ENCODE measurements around the gene IRF7.
"Not testable (repeated sequence)": the region's sequence is repeated elsewhere in the genome, so short reads cannot be mapped to it uniquely, and the experiment has no call there.

IRF7 gene

DNA sequence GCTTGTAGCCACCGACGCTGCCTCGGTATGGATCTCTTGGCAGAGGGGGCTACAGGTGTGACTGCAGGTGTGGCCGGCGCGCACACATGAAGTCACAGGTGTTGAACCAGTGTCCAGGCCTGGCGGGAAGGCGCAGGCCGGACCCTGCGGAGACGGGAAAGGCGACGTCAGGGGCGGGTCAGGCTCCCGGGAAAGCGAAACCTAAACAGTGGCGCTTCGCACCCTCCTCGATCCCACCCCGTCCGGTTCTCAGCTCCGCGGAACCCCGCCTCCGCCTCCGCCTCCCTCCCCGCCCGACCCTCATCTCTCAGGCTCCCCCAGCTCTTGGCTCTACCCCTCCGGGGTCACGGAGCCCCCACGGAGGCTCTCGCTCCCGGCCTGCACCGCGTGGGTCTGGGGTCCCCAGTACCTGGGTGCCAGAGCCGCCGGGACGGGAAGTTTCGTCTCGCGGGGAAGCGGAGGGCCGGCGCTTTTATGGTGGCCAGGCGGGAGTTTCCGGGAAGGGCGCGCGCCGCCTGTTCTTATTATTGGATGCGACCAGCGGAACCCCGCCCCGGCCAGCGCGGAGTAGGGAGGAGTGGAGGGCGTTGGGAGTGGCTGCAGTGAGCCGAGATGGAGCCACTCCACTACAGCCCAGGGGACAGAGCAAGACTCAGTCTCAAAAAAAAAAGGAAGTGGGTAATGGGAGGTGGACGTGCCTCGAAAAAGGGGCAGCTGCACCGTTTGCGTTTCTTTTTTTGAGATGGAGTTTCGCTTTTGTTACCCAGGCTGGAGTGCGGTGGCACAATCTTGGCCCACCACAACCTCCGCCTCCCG lies at the start of gene IRF7:
IRF7 (minus strand) TSS at position 447 of the 816 bp plus-strand sequence. CDS start 586 bp downstream, outside the sequence.
- DNase-seq, result peak; percentile 95

DNA sequence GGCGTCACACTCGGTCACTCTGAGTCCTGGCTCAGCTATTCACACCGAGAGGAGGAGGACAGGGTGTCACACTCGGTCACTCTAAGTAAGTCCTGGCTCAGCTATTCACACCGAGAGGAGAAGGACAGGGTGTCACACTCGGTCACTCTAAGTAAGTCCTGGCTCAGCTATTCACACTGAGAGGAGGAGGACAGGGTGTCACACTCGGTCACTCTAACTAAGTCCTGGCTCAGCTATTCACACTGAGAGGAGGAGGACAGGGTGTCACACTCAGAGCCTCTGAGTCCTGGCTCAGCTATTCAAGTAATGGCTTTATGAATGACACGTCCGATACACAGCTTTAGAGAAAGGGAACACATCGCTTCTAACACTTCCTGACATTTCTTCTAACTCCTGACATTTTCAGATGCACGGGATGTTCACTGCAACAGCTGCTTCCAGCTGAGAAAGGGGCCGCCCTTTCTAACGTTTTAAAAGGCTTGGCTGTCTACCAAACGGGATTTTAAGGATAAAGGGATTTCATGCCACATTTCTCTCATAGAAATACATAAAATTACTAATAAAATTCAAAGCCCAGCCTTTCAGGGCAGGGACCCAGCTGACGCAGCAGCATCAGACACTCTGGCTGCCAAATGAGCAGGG lies 49.4 kb upstream of the IRF7 start:
- DNase-seq, result no peak

DNA sequence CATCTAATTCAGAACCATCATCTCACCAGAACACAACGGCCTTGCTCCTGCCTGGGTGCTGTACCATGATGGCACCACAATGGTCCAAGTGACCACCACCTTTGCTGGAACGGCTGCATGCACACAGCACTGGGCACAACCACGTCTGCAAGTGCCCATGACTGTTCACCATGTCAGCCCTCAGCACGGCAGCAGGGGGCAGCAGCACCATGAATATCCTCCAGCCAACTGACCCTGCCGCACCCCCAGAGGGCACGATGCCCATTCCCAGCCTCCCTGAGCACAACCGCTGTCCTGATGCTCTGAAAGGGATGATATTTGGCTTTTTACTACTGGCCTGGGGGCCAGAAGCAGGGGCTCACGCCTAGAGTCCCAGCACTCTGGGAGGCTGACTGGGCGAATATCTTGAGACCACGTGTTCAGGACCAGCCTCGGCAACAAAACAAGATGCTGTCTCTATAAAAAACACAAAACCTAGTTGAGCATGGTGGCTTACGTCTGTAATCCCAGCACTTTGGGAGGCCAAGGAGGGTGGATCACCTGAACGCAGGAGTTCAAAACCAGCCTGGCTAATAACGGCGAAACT lies 47.0 kb upstream of the IRF7 start:
- DNase-seq, result peak; percentile 73

DNA sequence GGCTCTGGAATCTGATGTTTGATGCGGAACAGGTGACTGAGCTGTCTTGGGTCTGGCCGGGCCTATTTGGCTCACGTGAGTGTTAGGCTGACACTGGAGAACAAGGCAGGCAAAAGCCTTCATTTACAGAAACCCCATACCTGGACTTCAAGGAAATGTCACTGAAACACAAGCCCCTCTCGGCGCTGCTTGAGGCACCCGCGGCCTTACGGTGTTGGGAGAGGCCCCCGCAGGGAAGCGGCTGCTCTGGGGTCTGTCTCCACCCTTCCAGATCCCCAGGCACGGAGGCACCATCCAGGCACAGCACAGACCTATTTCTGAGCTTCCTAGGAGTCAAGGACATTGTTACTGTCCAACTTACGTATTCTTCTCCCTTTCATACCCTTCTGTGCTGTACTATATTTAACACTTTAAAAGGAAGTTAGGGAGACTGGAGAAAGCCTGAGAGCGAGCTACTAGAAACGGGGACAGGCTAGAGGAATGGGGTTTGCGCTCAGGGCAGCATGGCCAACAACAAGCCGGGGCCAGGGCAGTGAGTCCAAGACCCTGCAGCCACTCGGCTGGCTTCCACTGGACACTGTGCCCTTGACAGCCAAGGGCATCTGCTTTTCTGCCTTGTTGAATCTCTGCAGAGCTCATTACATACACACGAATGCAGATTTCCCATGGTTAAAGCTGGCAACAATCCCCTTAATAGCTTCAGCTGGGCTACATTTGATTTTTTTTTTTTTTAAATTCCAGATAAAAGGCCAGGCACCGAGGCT lies 45.1 kb upstream of the IRF7 start:
- no peak for DNase-seq

DNA sequence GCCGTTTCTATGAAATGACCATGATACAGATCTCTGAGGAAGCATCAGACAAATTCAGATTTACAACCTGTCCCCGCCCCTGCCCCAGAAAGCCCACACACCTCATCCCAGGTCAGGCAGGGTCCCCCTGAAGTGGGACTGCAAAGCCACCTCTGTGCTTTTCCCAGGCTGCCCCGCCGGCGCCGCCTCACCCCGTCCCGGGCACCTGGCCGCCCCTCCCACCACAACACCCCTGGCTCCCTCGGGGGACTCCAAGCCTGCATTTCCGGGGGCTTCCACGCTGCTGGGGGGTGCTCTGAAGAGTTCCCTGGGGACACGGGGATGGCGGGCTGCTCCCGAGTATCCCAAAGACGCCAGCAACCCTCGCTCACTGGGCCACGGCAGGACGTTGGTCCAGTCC lies 44.5 kb upstream of the IRF7 start:
- no peak for DNase-seq

DNA sequence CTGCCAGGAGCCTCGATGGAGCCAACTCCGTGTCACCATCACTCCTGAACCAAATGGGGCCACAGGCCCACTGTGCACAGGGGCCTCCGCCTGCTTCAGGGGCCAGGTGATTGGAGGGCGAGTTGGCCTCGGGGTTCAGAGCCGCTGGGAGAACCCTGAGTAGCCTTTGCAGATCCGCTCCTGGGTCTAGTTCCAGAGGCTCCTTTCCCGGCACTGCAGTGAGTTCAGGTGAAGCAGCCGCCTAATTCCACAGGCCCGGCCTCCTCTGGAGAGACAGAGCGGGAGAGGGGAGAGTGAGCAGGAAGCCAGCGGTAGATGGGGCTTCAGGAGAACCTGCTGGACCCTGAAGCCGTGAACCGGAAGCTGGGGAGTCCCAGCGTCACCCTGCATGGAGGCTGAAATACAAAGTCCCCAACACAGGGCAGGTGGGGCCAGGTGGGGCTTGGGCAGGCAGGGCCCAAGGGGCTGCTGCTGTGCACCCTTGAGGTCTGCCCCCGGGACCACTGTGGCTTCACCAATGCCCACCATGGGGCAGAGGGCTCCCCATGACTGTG lies 43.9 kb upstream of the IRF7 start:
- no peak for DNase-seq

DNA sequence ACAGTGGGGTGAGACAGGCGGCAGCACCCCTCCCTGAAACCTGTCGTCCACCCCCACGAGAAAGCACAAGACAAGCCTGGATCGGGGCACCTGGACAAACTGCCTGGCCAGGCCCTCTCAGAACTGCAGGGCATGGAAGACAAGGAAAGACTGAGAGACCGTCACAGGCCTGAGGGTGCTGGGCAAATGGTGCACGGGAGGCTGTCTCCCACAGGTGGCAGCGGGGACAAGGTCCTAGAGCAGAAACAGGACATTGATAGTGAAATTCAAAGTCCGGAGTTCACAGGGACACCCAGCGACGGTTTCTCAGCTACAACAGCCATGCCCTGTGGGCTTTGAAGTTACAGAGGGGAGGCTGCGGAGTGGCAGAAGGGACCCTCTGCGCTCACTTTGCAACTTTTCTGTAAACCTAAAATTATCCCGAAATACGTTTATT lies 42.0 kb upstream of the IRF7 start:
- DNase-seq, result no peak

DNA sequence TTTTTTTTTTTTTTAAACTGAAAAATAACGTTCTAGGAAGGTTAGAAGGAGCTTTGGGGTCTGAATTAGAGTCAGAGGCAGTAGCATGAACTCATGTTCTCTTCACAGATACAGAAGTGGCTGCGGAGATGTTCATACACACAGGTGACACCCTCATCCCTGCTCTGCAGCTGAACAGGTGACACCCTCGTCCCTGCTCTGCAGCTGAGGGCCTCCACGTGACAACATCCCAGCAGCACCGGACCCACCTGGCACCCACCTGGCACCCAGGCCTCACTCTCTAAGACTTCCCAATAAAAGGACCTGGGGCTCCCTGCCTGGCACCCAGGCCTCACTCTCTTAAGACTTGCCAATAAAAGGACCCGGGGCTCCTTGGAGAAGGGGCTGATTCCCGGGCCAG lies 41.1 kb upstream of the IRF7 start:
- DNase-seq, result no peak

DNA sequence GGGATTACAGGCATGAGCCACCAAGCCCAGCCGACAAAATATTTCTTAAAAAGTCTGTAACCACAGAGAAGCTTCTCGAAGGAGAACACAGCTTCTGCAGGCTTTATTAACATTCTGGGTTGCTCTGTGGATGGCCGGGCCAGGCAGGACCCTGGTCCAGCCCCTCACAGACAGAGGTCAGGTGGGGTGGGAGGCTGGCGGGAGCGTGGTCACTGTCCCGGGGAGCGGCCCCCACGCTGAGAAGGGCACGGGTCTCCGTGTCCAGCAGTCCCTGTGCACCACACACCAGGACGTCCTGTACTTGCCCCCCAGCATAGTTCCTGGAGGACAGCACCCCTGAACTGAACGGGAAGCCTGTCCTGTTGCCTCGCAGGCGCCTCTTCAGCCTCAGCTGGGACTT lies 40.7 kb upstream of the IRF7 start:
- no peak for DNase-seq

DNA sequence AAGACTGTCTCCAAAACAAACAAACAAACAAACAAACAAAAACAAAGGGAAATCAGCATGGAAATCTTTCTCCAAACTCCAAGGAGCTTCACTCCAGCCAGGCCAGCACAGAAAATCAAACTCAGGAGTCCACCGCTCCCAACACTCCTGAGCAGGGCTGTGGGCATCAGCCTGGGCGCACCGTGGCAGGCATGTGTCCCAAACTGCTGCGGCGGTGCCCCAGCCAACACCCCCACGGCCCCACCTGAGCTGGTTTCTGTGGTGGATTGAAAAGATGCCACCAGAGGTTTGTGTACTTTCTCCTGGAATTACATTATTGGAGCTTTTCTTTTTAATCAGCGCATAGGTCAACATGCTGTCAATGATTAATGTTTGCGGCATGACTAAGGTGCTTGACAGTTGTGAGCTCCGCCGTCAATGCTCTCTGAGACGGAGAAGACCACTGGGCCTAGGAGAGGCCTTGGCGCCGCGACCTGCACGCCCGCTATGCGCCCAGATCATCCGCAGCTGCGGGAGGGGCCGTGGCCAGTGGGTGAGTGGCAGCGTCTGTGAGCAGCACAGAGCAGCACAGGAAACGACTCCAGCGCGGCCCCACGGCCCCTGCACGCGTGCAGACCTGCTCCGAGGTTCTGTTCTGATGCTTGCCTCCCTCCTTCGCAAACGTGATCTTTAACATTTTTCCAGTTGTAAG lies 39.4 kb upstream of the IRF7 start:
- DNase-seq, result no peak

DNA sequence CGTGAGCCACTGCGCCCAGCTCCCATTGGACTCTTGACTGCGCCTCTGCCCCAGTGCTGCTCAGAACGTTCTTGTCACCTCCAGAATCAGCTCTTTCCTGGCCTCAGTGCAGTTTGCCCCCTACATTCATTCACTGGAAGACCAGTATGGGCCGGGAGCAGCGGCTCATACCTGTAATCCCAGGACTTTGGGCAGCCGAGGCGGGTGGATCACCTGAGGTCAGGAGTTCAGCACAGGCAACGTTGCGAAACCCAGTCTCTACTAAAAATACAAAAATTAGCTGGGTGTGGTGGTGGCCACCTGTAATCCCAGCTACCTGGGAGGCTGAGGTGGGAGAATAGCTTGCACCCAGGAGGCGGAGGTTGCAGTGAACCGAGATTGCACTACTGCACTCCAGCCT lies 38.7 kb upstream of the IRF7 start:
- DNase-seq, result not testable (repeated sequence)

DNA sequence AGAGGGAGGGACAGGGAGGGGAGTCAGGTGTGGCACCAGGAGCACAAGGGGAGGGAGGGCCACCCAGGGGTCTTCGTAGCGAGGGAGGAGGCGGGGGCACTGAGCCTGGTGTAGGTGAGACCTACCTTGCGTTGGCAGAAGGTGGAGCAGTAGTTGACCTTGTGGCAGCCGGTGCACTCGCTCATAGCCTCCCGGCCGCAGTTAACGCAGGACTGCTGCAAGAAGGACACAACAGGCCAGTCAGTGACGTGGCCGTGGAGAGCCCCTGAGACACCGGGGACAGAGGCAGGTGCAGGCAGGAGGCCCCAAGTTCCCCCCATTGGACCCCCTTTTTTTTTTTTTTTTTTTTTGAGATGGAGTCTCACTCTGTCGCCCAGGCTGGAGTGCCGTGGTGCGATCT lies 38.1 kb upstream of the IRF7 start:
- no peak for DNase-seq

DNA sequence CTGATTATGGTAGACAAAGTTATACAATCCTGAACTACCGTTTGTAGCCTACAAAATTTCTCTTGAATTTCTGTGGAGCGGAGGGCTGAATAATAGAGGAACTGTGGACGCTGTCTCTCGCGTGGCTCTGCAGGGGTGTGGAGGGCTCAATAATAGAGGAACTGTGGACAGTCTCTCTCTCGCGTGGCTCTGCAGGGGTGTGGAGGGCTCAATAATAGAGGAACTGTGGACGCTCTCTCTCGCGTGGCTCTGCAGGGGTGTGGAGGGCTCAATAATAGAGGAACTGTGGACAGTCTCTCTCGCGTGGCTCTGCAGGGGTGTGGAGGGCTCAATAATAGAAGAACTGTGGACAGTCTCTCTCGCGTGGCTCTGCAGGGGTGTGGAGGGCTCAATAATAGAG lies 37.4 kb upstream of the IRF7 start:
- not testable (repeated sequence) for DNase-seq

DNA sequence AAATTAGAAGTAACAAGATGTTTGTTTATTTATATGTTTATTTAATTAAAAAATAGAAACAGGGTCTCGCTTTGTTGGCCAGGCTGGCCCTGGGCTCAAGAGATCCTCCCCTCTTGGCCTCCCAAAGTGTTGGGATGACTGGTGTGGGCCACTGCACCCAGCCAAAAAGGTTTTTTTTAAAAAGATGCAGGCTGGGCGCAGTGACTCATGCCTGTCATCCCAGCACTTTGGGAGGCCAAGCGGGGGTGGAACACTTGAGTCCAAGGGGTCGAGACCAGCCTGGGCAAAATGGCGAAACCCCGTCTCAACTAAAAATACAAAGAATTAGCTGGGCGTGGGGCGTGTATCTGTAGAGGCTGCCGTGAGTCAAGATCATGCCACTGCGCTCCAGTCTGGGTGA lies 34.7 kb upstream of the IRF7 start:
- no peak for DNase-seq

DNA sequence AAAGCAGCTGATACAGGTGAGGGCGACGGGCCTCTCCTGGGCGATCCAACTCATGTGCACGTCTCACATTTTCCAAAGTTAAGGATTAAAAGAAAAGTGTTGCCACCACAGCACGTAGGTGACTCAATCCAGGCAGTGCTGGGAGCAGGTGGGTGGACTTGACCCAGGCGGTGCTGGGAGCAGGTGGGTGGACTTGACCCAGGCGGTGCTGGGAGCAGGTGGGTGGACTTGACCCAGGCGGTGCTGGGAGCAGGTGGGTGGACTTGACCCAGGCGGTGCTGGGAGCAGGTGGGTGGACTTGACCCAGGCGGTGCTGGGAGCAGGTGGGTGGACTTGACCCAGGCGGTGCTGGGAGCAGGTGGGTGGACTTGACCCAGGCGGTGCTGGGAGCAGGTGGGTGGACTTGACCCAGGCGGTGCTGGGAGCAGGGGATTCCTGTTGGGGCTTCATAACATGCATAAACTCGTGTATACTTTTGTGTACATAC lies 32.0 kb upstream of the IRF7 start:
- not testable (repeated sequence) for DNase-seq

DNA sequence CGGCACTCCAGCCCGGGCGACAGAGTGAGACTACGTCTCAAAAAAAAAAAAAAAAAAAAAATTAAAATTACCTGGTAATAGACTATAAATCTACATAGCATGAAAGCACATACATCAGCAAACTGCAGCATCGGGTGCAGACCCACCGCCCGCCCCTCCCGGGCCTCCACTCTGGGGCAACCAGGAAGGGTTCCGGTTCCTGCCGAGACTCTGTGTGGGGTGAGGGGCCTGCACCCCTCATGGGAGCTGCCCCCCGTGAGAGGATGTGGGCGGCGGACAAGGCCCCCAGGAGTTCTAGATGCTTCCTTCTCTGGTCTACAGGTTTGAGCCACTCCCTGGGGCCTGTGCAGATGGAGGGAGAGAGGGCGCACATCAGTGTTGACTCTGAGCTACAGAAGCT lies 30.5 kb upstream of the IRF7 start:
- no peak for DNase-seq

DNA sequence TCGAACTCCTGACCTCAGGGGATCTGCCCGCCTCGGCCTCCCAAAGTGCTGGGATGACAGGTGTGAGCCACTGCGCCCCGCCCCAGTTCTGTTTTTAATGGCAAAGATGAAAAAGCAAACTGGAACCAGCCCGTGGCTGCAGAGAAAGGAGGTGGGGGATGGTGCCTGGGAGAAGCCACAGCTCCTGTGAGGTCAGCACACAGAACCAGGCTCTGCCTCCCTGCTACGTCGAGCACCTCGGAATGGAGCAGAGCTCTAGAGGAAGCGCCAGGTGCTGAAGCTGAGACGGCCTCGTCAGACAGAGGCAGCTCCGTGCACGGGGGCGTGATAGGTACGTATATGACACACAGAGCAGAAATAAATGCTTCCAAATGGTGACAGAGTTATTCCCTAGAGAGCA lies 29.8 kb upstream of the IRF7 start:
- DNase-seq, result no peak

DNA sequence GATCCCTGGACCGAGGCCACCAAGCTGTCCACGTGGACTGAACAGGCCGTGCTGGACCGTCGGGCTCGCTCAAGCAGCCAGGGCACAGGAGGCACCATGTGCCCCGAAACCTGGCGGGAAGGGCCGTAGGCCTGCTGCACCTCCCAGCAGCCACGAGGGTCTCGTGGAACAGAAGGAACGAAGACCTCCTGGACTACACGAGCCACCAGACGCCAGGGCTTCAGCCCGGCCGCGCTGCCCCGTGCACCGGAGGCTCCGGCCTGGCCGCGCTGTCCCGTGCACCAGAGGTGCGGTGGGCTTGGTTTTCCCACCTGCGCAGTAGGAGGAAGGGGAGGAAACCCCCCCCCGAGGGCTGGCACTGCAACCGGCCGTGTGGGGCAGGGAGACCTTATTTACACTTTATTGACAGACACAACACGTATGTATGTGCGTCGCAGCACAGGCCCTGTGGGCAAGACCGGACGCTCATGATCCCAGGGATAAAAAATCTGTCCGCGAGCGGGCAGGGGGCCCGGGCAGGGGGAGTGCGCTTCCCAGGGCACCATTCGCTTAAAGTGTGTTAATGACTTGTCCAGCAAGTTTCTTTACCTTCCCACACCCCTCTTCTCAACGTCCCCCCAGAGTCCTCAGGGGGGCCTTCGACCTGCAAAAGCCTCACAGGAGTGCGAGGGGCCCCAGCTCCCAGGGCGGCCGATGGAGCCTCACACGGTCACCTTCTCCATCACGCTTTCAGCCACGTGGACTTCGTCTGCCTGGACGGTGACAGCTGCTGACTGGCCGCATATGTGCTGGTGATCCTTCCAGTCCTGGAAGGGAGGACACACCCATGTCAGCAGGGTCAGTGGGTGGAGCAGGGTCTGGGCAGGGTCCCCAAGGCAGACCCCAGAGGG lies 28.3 kb upstream of the IRF7 start:
- DNase-seq, result no peak

DNA sequence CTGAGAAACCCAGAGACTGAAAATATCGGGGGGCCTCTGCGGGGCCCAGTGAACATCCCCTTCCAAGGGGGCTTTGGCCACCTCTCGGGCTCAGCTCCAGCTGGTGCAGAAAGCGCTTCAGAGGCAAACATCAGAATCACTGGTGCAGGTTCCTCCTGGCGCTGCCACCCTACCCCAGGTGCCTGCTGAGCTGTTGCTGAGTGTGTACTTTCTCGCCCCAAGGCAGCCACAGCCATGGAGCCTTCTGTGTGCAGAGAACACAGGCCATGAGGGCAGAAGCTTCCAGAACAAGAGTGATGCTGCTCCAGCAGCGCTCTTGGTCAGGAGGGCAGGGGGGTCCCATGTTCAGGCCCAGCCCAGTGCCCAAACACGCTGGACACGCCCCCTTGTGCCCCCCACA lies 27.6 kb upstream of the IRF7 start:
- no peak for DNase-seq

DNA sequence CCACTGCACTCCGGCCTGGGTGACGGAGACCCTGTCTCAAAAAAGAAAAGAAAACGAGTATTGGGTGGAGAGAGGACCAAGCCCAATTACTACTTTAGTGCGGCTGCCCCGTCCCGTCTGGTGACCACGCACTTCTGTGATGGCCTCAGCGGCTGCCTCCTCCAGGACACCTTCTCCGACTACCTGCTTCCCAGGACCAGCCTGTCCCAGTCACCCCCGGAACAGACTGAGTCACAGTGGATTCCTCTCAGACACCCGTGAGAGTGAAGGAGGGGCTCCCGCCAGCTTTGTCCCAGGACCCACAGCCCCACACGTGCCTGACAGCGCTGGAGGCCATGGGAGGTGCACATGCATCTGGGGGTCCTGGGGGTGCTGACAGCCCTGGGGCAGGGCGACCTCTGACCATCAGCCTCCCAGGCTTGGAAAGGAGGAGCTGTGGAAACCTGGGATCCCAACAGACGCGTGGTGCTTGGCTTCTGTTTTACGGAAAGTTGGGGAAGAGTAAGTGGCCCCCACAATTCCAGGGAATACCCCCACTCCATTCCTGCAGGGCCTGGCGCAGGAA lies 26.1 kb upstream of the IRF7 start:
- no peak for DNase-seq
